Embryonic facial prominence (tissue), 1 donor: ENCODE results near the gene PKD1.
A peak's percentile ranks its signal among the peaks of the same experiment; 100 is the strongest.

Experiments used
- DNase-seq: peaks from one replicate; pipeline ENCODE4 v3.0.0-alpha.2; 2016; ENCODE audit errors: extremely low spot score

PKD1 gene

DNA sequence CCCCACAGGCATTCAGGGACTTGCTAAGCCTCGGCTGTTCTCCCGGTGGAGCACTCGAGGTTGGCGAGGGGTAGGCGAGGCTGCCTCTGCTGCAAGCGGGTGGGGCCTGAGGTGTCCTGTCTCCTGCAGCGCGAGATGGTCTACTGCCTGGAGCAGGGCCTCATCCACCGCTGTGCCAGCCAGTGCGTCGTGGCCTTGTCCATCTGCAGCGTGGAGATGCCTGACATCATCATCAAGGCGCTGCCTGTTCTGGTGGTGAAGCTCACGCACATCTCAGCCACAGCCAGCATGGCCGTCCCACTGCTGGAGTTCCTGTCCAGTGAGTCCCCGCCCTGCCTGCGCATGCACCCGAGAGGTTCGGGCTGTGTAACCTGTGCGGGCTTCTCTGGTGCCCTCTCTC, 61.6 kb downstream of the PKD1 start:
- no peak for DNase-seq

DNA sequence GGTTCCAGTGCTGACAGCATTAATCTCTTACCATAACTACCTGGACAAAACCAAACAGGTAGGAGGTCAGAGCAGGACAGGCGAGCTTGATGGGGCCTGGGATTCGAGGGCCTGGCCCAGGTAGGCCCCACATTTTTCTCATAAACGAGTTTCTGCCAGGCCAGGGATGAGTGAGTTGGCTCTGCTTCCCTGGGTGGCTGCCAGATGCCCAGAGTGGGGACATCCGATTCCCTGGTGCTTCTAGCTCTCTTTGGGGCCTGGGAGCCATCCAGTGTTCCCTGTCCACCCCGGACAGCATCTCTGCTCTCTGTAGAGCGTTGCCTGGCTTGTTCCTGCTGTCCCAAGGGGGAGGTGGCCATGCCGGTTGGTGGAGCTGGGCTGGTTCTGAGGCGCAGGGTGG, 62.8 kb downstream of the PKD1 start:
- DNase-seq, result no peak

DNA sequence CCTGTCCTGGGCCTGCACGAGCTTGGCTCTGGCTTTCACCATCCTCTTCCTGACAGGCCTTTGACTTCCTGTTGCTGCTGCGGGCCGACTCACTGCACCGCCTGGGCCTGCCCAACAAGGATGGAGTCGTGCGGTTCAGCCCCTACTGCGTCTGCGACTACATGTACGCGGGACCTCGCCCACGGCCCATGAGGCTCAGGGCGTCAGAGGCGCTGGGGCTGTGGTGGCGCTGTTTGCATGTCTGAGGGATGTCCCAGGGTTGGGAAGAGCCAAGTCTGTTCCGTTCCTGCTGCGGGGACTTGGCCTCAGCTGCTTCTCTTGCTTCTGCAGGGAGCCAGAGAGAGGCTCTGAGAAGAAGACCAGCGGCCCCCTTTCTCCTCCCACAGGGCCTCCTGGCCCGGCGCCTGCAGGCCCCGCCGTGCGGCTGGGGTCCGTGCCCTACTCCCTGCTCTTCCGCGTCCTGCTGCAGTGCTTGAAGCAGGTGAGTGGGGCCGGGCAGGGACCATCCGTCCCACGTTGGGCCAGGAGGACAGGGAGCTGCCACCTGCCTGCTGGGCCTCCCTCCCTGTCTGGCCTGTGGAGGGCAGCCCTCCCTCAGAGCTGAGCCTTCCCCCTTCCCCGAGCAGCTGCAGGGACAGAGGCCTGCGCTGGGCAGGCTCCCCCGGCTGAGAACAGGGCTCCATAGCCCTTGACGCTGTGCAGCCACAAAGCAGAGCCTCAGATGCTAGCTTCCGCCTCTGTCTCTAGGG, 64.1 kb downstream of the PKD1 start:
- no peak for DNase-seq

- DNase-seq, result no peak
These were observed 64.9 kb downstream of the PKD1 start for GRCh38 chr16:2070576-2071453.

GRCh38 chr16:2066139-2066538, 69.6 kb downstream of the PKD1 start:
- no peak for DNase-seq

- DNase-seq, result no peak
These were observed 71.2 kb downstream of the PKD1 start for GRCh38 chr16:2064368-2064945.

GRCh38 chr16:2063861-2064260, 71.8 kb downstream of the PKD1 start:
- DNase-seq, result no peak

GRCh38 chr16:2062801-2063200, 72.9 kb downstream of the PKD1 start:
- no peak for DNase-seq

- DNase-seq, result no peak
These were observed 74.2 kb downstream of the PKD1 start for GRCh38 chr16:2061526-2061925.

GRCh38 chr16:2061023-2061422, 74.7 kb downstream of the PKD1 start:
- DNase-seq, result no peak

GRCh38 chr16:2060346-2060745, 75.4 kb downstream of the PKD1 start:
- no peak for DNase-seq

DNA sequence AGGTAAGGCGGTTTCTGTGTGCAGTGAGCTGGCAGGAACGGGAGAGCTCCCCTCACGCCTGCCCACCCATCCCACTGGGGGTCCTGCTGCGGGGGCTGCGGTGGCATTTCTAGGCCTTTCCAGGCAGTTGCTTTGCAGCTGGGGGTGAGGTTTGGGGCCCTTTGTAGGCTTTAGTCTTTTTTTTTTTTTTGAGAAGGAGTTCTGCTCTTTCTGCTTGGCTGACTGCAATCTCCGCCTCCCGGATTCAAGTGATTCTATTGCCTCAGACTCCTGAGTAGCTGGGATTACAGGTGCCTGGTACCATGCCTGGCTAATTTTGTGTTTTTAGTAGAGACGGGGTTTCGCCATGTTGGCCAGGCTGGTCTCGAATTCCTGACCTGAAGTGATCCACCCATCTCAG, 76.8 kb downstream of the PKD1 start:
- DNase-seq, result no peak

DNA sequence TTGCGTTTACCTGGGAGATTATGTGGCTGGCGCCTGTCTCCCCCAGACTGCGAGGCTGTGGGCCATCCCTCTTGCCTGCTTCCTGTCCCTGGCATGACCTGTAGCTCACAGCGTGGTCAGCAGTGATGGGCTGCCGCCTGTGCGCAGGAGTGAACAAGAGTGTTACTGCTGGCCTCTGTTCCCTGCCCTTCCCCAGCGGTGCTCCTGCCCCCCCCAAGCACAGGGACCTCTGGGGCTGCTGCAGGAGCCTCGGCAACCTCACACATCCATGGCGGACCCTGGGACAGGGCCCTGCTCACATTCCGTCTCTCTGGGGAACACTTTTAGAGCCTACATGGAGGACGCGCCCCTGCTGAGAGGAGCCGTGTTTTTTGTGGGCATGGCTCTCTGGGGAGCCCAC, 77.3 kb downstream of the PKD1 start:
- no peak for DNase-seq

DNA sequence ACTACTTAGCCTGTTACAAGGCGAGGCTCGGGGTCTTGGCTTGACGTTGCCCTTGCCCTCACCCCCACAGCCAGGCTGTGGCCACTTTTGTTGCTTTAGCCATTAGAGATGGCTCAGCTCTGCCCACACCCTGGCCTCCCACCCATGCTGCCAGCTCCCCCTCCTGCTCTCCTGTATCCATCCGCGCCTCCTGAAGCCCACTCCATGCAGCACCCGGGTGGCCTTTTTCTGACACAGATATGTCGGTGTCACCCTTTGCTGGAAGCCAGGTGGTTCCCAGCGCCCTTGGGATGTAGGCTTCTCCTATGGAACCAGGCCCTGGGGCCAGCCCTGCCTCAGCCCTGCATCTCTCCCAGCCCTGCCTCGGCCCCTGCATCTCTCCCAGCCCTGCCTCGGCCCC, 78.3 kb downstream of the PKD1 start:
- DNase-seq, result no peak

- DNase-seq, result no peak
These were observed 78.9 kb downstream of the PKD1 start for GRCh38 chr16:2056681-2057407.

DNA sequence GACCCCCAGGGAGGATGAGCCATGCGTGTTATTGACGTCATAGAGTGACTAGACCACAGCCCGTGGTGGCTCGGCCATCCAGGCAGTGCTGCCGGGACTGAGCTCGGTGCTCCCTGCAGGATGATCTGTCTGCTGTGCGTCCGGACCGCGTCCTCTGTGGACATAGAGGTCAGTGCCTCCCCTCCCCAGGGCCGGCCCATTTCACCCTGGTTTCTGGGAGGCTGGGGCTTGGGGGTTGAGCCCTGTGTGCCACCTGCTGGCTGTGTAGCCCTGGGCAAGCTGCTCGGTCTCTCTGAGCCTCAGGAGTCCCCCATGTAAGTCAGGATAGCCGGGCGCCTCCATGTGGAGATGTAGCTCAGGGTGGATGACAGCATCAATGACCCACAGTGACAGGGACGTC, 79.6 kb downstream of the PKD1 start:
- DNase-seq, result no peak

DNA sequence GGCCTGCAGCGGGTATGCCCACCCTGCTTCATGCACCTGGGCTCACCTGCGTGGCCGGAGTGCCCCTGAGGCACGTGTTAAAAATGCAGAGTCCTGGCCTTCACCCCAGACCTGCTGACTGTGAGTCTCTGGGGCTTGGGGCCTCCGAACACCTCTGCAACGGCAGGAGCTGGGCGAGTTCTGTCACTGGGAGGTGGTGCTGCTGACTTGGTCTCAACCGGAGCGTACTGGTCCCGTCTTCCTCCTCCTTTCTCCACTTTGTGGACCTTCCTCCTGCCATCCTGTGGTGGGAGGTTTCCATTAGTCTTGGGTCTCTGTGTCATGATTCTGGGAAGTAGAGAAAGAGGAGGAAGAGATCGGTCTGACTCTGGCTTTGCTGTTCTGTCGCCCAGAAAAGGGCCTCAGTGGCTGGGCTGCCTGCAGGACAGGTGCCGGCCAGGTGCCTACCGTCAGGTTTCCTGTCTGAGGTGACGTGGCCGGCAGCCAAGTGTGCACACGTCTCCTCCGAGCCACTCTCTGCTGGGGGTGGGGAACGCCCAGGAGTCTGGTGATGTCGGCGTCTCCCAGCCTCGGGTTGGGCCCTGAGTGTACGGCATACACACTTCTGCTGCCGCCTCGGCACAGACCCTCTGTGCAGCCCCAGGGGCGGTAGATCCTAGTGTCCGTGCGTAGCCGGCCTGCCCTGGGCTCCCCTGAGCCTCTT, 81.0 kb downstream of the PKD1 start:
- DNase-seq, result no peak

DNA sequence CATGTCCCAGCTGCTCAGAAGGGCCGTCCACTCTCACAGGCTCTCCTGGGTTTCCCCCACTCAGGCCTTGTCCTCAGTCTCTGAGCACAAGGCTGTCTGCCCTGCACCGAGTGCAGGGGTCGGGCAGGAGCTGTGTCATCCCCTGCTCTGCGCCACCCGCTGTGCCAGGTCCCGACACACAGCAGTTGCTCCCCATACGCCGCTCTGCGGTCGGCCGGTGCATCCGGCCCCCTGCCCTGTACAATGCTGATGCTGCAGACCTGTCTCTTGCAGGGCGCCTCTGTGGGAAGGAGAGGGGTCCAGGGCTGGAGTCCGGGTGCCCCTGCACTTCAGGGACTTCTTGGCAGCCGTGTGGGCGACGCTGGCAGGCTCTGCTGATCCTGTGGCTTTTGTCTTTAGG, 81.8 kb downstream of the PKD1 start:
- DNase-seq, result no peak

- no peak for DNase-seq
These were observed 82.5 kb downstream of the PKD1 start for GRCh38 chr16:2053211-2053610.

GRCh38 chr16:2048116-2048543, 87.6 kb downstream of the PKD1 start:
- no peak for DNase-seq

DNA sequence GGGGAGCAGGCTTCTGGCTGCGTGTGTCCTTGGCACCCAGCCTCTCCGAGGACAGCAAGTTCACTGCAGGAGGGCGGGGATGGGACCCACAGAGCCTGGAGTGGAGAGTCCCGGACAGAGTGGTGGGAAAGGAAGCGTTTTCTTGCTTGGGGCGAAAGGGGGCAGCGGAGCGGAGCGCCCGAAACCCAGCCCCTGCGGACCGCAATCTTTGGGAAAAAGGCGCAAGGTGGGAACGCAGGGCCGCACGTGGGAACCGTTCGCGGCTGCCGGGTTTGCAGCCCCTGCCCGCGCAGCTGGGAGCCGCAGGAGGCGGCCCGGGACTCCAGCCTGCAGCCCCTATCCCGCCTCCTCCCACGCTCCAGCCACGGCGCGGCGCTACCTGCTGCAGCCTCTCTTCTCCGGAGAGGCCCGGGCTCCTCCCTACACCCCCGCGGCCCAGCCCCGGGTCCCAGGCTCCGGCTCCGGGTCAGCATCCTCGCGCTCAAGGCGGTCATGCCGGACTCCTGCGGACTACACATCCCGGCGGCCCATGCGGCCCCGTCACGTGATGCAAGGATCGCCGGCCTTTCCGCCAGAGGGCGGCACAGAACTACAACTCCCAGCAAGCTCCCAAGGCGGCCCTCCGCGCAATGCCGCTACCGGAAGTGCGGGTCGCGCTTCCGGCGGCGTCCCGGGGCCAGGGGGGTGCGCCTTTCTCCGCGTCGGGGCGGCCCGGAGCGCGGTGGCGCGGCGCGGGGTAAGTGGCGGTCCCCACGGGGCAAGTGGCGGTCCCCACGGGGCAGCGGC, 88.2 kb downstream of the PKD1 start, which contains the start of the genes NTHL1 and TSC2:
NTHL1 (minus strand) TSS at position 505 of the 786 bp plus-strand sequence; CDS start at position 494, 11 bp downstream.
TSC2 (plus strand) TSS at position 656 of the 786 bp plus-strand sequence. CDS start 631 bp downstream, outside the sequence.
- DNase-seq, result peak; percentile 86
